B cell (primary cell): ENCODE measurements around the gene GFI1.

Experiments used
- EZH2 ChIP-seq: IDR thresholded peaks from 2 replicates; pipeline ENCODE4 v1.6.1; 2012; ENCODE audit warnings: borderline replicate concordance, low read depth, mild to moderate bottlenecking, moderate library complexity, low read length; ENCODE audit not compliant: insufficient read depth, poor library complexity, severe bottlenecking
- TF ChIP-seq, protein P1 (sequence below): fragments of 200-600 bp; IDR thresholded peaks from one replicate; pipeline ENCODE4 v1.8.0; 2022; ENCODE audit warnings: antibody characterized with exemption, mild to moderate bottlenecking

DNA sequence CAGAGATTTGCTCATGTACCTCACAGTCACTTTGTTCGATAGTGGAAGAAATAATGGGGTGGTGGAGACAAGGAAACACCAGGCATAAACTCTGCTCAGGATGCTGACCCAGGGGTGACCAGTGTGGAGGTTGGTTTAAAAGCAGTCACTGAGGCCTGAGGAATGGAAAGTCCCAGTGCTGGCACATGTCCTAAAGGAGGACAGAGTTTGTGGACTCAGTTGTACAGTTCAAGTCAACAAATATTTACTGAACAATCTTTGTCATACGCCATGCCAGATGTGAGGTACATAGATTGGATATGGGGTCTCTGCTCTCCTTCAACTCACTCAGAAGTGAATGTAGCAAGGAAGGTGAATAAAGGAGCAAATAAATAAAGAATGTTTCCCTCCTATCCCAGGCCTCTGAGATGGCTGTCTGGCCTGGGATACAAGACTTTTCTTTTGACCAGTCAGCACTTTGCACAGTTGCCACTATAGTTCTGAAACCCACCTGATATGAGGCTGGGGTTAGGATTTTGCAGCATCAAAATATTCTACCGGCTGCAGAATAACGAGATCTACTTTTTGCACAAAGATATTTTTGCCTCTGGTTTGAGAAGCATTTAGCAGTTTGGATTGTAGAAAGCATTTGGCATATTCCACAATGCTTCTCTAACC lies 7.9 kb upstream of the GFI1 start:
- TF ChIP-seq, protein P1, sequence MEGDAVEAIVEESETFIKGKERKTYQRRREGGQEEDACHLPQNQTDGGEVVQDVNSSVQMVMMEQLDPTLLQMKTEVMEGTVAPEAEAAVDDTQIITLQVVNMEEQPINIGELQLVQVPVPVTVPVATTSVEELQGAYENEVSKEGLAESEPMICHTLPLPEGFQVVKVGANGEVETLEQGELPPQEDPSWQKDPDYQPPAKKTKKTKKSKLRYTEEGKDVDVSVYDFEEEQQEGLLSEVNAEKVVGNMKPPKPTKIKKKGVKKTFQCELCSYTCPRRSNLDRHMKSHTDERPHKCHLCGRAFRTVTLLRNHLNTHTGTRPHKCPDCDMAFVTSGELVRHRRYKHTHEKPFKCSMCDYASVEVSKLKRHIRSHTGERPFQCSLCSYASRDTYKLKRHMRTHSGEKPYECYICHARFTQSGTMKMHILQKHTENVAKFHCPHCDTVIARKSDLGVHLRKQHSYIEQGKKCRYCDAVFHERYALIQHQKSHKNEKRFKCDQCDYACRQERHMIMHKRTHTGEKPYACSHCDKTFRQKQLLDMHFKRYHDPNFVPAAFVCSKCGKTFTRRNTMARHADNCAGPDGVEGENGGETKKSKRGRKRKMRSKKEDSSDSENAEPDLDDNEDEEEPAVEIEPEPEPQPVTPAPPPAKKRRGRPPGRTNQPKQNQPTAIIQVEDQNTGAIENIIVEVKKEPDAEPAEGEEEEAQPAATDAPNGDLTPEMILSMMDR = no peak
- TF ChIP-seq EZH2 = no peak
